GM10266 (cell line): ENCODE data around the gene PADI1.

Experiments used
- DNase-seq: peaks from one replicate; pipeline ENCODE4 v3.0.0; 2012; ENCODE audit errors: extremely low spot score
- TF ChIP-seq, protein P1 (sequence below): IDR thresholded peaks from 2 replicates; pipeline ENCODE4 v1.5.1; 2012; ENCODE audit warnings: mild to moderate bottlenecking, low read depth; ENCODE audit not compliant: control insufficient read depth, insufficient read depth; ENCODE audit errors: missing control alignments

Gene PADI1

GRCh38 chr1:17183388-17184160 lies 21.4 kb upstream of the PADI1 start:
- no peak for DNase-seq
- TF ChIP-seq, protein P1, sequence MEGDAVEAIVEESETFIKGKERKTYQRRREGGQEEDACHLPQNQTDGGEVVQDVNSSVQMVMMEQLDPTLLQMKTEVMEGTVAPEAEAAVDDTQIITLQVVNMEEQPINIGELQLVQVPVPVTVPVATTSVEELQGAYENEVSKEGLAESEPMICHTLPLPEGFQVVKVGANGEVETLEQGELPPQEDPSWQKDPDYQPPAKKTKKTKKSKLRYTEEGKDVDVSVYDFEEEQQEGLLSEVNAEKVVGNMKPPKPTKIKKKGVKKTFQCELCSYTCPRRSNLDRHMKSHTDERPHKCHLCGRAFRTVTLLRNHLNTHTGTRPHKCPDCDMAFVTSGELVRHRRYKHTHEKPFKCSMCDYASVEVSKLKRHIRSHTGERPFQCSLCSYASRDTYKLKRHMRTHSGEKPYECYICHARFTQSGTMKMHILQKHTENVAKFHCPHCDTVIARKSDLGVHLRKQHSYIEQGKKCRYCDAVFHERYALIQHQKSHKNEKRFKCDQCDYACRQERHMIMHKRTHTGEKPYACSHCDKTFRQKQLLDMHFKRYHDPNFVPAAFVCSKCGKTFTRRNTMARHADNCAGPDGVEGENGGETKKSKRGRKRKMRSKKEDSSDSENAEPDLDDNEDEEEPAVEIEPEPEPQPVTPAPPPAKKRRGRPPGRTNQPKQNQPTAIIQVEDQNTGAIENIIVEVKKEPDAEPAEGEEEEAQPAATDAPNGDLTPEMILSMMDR, result no peak

- TF ChIP-seq, protein P1, result no peak
- no peak for DNase-seq
Observed at GRCh38 chr1:17184161-17184665, 20.7 kb upstream of the PADI1 start.

GRCh38 chr1:17184822-17185484 lies 20.0 kb upstream of the PADI1 start:
- TF ChIP-seq, protein P1, result no peak
- no peak for DNase-seq

DNA sequence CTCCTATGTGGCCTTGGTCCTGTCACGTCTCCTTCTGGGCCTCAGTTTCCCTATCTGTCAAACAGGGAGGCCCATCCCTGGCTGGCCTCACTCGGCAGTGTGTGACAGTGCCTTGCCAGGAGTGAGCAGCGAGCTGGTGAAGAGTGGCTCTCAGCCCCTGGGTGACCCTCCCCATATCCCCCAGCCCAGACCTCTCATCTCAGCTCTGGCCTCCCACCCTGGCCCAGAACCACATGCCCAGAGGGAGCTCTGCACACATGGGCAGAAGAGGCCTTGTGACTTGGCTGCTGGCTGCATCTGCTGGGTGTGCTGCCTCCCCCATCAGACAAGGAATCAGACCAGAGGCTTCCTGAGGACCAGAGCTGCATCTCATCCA lies 19.5 kb upstream of the PADI1 start:
- TF ChIP-seq, protein P1, result no peak
- DNase-seq, result no peak

DNA sequence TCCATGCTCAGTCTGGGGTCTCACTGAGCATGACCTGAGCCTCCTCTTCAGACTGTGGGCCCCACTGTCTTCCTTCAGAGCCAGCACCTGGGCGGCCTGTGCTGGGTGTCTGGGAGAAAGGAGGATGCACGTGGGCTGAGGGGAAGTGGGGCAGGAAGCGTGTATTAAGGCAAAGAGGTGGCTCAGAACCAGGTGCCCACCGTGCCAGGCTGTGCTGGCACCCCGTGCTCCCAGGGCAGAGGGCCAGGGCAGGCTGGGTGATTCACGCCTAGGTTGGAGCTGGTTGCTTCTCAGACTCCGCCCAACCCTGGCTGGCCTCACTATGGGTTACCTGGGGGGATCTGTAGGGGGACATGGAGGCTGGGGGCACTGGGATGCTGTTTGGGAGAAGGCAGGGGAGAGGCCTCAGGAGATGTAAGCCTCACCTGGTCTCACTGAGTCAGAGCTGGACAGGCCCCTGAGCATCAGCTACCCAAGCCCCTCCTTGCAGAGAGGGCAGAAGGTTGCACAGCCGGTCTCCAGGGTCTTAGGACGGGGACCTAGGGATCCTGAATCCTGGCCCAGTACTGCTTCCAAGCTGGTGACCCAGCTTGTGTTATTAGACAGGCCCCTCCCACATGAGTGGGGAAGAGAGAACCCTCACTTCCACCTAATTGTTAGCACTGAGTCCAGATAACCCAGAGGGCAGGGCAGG lies 18.6 kb upstream of the PADI1 start:
- TF ChIP-seq, protein P1, result no peak
- DNase-seq, result no peak

- DNase-seq, result no peak
- TF ChIP-seq, protein P1, result no peak
Observed at GRCh38 chr1:17187051-17187450, 17.9 kb upstream of the PADI1 start.
